ENCODE measurements around the gene GPR137.

Gene GPR137

DNA sequence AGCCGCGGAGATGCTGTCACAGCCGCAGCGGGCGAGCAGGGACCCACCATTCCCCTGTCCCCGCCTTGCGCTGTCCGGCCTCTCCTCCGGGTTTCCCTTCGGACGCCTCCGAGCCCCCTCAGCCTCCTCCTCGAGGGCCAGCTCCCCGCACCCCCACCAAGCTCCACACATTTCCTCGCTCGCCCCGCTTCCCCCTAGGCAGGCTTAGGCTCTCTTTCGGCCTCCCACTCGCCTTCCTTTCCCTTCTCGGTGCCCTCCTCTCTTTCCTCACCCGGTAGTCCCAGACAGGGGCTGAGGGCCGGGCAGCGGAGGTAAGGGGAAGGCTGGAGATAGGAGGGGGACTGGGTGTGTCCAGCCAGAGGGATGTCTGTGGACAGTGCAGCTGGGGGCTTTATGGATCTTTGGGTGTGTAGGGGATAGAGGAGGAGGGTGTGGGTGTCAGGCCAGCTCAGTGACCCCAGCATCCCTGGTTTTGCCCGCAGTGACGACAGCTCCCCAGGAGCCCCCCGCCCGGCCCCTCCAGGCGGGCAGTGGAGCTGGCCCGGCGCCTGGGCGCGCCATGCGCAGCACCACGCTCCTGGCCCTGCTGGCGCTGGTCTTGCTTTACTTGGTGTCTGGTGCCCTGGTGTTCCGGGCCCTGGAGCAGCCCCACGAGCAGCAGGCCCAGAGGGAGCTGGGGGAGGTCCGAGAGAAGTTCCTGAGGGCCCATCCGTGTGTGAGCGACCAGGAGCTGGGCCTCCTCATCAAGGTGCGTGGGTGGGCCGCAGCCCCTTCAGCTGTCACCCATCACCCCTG is 7.0 kb downstream of the GPR137 start:
- H3K36me3 ChIP-seq (ENCODE audit: low read depth) = no peaks in the 10 kb centered on the region
- no peaks in the 10 kb centered on the region for H3K4me1 ChIP-seq (ENCODE audit: insufficient read depth, poor library complexity, severe bottlenecking)
- TF ChIP-seq, protein P1, sequence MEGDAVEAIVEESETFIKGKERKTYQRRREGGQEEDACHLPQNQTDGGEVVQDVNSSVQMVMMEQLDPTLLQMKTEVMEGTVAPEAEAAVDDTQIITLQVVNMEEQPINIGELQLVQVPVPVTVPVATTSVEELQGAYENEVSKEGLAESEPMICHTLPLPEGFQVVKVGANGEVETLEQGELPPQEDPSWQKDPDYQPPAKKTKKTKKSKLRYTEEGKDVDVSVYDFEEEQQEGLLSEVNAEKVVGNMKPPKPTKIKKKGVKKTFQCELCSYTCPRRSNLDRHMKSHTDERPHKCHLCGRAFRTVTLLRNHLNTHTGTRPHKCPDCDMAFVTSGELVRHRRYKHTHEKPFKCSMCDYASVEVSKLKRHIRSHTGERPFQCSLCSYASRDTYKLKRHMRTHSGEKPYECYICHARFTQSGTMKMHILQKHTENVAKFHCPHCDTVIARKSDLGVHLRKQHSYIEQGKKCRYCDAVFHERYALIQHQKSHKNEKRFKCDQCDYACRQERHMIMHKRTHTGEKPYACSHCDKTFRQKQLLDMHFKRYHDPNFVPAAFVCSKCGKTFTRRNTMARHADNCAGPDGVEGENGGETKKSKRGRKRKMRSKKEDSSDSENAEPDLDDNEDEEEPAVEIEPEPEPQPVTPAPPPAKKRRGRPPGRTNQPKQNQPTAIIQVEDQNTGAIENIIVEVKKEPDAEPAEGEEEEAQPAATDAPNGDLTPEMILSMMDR (IDR thresholded peaks at IDR 0.05; ENCODE audit: poor library complexity, severe bottlenecking) = no peak
- H3K9me3 ChIP-seq (ENCODE audit: severe bottlenecking) = no peaks in the 10 kb centered on the region
- H3K27me3 ChIP-seq (ENCODE audit: insufficient read depth, poor library complexity, severe bottlenecking) = peaks cover 30% of the 10 kb centered on the region
- no peak overlapping the region for H3K27ac ChIP-seq (ENCODE audit: poor library complexity, severe bottlenecking)
- H3K4me3 ChIP-seq (ENCODE audit: severe bottlenecking) = no peak overlapping the region
- DNase-seq (ENCODE audit: low spot score) (no peak), ATAC-seq (ENCODE audit: low read depth) (no peak)

- H3K4me1 ChIP-seq (ENCODE audit: insufficient read depth, poor library complexity, severe bottlenecking) = no peaks in the 10 kb centered on the region
- TF ChIP-seq, protein P1 (IDR thresholded peaks at IDR 0.05; ENCODE audit: poor library complexity, severe bottlenecking) = no peak
- no peak overlapping the region for H3K27ac ChIP-seq (ENCODE audit: poor library complexity, severe bottlenecking)
- DNase-seq (ENCODE audit: low spot score) (no peak), ATAC-seq (ENCODE audit: low read depth) (no peak)
- H3K36me3 ChIP-seq (ENCODE audit: low read depth) = no peaks in the 10 kb centered on the region
- no peak overlapping the region for H3K4me3 ChIP-seq (ENCODE audit: severe bottlenecking)
- H3K27me3 ChIP-seq (ENCODE audit: insufficient read depth, poor library complexity, severe bottlenecking) = peaks cover 40% of the 10 kb centered on the region
- no peaks in the 10 kb centered on the region for H3K9me3 ChIP-seq (ENCODE audit: severe bottlenecking)
Measured at GRCh38 chr11:64294774-64295173, 9.1 kb downstream of the GPR137 start.

- ATAC-seq (ENCODE audit: low read depth) (no peak), DNase-seq (ENCODE audit: low spot score) (no peak)
- H3K36me3 ChIP-seq (ENCODE audit: low read depth) = no peaks in the 10 kb centered on the region
- TF ChIP-seq, protein P1 (IDR thresholded peaks at IDR 0.05; ENCODE audit: poor library complexity, severe bottlenecking) = no peak
- no peaks in the 10 kb centered on the region for H3K4me1 ChIP-seq (ENCODE audit: insufficient read depth, poor library complexity, severe bottlenecking)
- no peak overlapping the region for H3K4me3 ChIP-seq (ENCODE audit: severe bottlenecking)
- H3K27me3 ChIP-seq (ENCODE audit: insufficient read depth, poor library complexity, severe bottlenecking) = peaks cover 48% of the 10 kb centered on the region
- H3K9me3 ChIP-seq (ENCODE audit: severe bottlenecking) = no peaks in the 10 kb centered on the region
- H3K27ac ChIP-seq (ENCODE audit: poor library complexity, severe bottlenecking) = no peak overlapping the region
Measured at GRCh38 chr11:64295760-64296159, 10.1 kb downstream of the GPR137 start.

DNA sequence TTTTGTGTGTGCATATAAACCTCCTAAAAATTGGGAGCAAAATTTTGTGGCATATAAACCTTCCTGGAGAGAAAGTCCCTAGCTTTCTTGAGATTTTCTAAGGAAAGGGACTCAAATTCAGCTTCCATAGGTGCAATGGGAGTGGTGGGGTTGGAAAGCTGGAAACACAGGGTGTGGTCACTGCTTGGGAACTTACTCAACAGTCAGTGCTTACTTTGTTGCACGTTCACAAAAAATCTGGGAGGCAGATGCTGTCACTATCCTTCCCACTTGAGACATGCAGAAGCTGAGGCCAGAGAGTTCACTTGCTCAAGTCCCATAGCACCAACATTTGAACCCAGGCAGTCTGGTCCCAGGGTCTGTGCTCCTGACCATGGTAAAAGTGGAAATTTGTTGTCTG is 10.6 kb downstream of the GPR137 start:
- Histone ChIP-seq H3K9me3 (ENCODE audit: severe bottlenecking) (no peaks in the 10 kb centered on the region), H3K27ac (ENCODE audit: poor library complexity, severe bottlenecking) (no peak overlapping the region), H3K4me1 (ENCODE audit: insufficient read depth, poor library complexity, severe bottlenecking) (no peaks in the 10 kb centered on the region), H3K4me3 (ENCODE audit: severe bottlenecking) (no peak overlapping the region), H3K27me3 (ENCODE audit: insufficient read depth, poor library complexity, severe bottlenecking) (peaks cover 45% of the 10 kb centered on the region), H3K36me3 (ENCODE audit: low read depth) (no peaks in the 10 kb centered on the region)
- ATAC-seq (ENCODE audit: low read depth) (no peak), DNase-seq (ENCODE audit: low spot score) (no peak)
- TF ChIP-seq, protein P1 (IDR thresholded peaks at IDR 0.05; ENCODE audit: poor library complexity, severe bottlenecking) = no peak

All from RWPE2 (cell line).